GM12873 (cell line): Measurements from ENCODE around the gene CHD2.

Experiments used
- CTCF ChIP-seq: IDR thresholded peaks from 2 replicates; pipeline ENCODE4 v1.5.1; 2012; ENCODE audit warnings: low read depth, mild to moderate bottlenecking, moderate library complexity, low read length, control low read depth; ENCODE audit not compliant: insufficient read depth; ENCODE audit errors: missing control alignments

CHD2 gene

GRCh38 chr15:92941668-92942067, 41.5 kb downstream of the CHD2 start:
- TF ChIP-seq CTCF: no peak

- no peak for TF ChIP-seq CTCF
These were observed 42.6 kb downstream of the CHD2 start for GRCh38 chr15:92942706-92943105.

- no peak for TF ChIP-seq CTCF
These were observed 43.5 kb downstream of the CHD2 start for GRCh38 chr15:92943581-92943980.

GRCh38 chr15:92944946-92945521, 44.9 kb downstream of the CHD2 start:
- TF ChIP-seq CTCF: no peak

GRCh38 chr15:92947071-92947730, 47.1 kb downstream of the CHD2 start:
- TF ChIP-seq CTCF: no peak

GRCh38 chr15:92949604-92950249, 49.6 kb downstream of the CHD2 start:
- no peak for TF ChIP-seq CTCF

GRCh38 chr15:92951800-92952457, 51.8 kb downstream of the CHD2 start:
- TF ChIP-seq CTCF: no peak
